ENCODE data around the gene NBPF20. TPM values are rescaled to one million over a fixed set of nuclear protein-coding genes. Genes with fewer than 3 reads are reported as not detected.

The NBPF20 gene, protein sequence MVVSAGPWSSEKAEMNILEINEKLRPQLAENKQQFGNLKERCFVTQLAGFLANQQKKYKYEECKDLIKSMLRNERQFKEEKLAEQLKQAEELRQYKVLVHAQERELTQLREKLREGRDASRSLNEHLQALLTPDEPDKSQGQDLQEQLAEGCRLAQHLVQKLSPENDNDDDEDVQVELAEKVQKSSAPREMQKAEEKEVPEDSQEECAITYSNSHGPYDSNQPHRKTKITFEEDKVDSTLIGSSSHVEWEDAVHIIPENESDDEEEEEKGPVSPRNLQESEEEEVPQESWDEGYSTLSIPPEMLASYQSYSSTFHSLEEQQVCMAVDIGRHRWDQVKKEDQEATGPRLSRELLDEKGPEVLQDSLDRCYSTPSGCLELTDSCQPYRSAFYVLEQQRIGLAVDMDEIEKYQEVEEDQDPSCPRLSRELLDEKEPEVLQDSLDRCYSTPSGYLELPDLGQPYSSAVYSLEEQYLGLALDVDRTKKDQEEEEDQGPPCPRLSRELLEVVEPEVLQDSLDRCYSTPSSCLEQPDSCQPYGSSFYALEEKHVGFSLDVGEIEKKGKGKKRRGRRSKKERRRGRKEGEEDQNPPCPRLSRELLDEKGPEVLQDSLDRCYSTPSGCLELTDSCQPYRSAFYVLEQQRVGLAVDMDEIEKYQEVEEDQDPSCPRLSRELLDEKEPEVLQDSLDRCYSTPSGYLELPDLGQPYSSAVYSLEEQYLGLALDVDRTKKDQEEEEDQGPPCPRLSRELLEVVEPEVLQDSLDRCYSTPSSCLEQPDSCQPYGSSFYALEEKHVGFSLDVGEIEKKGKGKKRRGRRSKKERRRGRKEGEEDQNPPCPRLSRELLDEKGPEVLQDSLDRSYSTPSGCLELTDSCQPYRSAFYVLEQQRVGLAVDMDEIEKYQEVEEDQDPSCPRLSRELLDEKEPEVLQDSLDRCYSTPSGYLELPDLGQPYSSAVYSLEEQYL (N-terminal part only)
- 1.6 and 2.0 TPM in 2 replicates for total RNA-seq

DNA sequence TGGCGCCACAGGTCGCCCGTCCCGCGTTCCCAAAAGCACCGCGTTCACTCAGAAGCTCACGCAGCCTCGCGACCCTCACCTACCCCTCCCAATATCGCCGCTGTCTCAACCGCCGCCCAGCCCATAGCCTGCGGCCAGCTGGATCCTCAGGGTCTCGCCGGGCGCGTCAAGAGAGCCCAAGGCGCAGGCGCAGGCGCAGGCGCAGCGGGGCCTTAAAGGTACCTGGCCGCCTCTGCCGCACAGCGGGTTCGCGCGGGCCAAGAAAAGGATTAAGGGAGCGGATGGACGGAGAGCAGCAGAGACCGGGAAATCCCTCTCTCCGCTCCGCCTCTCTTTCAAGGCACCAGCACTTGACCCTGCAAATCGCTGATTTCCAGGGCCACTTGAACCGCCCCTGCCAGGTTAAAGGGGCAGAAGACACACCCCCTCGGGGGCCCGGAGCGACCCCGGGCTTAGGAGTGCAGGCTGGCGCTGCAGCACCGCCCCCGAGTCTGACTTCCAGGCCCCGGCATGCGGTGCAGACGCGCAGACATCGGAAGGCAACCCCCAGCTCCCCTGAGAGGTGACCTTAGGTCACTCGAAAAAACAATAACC is at the start of gene NBPF20:
Gene NBPF20, minus strand, starts transcription at position 168 of the 594 bp plus-strand sequence. CDS start 20,331 bp downstream, outside the sequence.

Other genes with a start within 250 kb of the NBPF20 start
- not detected in 2 replicates for gene PPIAL4D, start 183.4 kb downstream of the NBPF20 start, total RNA-seq
- 20.0 and 28.7 TPM in 2 replicates for gene GPR89A, start 182.4 kb upstream of the NBPF20 start, total RNA-seq